Coronary artery (tissue), 2 donors: ENCODE data around the gene RASGRP4.
"Not testable (repeated sequence)": the region's sequence is repeated elsewhere in the genome, so short reads cannot be mapped to it uniquely, and the experiment has no call there.

Experiments
- DNase-seq: peaks from one replicate; pipeline ENCODE4 v3.0.0-alpha.2; 2017; ENCODE audit warnings: low spot score
- H3K27ac ChIP-seq, 2 donors: fragments of 200-600 bp; sonication (generic); one replicate each; pipeline ENCODE4 v1.5.1; 2016 to 2019
- H3K4me3 ChIP-seq: fragments of 200-600 bp; sonication (generic); 2 replicates; pipeline ENCODE4 v1.5.1; 2016; ENCODE audit warnings: mild to moderate bottlenecking, moderate library complexity
- TF ChIP-seq, protein P1 (sequence below): fragments of 200-600 bp; sonication (generic); IDR thresholded peaks from one replicate; pipeline ENCODE4 v1.5.1; 2019; ENCODE audit warnings: antibody characterized with exemption

RASGRP4 gene

DNA sequence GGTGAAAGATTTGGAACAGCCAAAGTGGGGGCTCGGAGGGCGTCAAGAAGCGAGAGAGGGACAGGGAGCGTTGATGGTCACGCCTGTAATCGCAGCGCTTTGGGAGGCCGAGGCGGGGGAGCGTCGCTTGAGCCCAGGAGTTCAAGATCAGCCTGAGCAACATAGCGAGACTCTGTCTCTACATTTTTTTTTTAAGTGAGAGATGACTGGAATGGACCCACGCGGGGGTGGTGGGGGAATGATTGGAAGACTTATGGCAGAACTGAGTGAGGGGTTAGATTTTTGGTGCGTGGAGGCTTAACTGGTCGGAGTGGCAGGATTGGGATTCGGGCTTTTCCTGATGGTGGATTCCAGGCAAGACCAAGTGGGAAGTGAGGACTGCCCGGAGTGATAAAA is 50.9 kb downstream of the RASGRP4 start:
- TF ChIP-seq, protein P1, sequence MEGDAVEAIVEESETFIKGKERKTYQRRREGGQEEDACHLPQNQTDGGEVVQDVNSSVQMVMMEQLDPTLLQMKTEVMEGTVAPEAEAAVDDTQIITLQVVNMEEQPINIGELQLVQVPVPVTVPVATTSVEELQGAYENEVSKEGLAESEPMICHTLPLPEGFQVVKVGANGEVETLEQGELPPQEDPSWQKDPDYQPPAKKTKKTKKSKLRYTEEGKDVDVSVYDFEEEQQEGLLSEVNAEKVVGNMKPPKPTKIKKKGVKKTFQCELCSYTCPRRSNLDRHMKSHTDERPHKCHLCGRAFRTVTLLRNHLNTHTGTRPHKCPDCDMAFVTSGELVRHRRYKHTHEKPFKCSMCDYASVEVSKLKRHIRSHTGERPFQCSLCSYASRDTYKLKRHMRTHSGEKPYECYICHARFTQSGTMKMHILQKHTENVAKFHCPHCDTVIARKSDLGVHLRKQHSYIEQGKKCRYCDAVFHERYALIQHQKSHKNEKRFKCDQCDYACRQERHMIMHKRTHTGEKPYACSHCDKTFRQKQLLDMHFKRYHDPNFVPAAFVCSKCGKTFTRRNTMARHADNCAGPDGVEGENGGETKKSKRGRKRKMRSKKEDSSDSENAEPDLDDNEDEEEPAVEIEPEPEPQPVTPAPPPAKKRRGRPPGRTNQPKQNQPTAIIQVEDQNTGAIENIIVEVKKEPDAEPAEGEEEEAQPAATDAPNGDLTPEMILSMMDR = no peak
- H3K4me3 ChIP-seq = peak overlapping the region; percentile 82
- peak overlapping the region; percentile 81 to 88 for H3K27ac ChIP-seq
- no peak for DNase-seq

DNA sequence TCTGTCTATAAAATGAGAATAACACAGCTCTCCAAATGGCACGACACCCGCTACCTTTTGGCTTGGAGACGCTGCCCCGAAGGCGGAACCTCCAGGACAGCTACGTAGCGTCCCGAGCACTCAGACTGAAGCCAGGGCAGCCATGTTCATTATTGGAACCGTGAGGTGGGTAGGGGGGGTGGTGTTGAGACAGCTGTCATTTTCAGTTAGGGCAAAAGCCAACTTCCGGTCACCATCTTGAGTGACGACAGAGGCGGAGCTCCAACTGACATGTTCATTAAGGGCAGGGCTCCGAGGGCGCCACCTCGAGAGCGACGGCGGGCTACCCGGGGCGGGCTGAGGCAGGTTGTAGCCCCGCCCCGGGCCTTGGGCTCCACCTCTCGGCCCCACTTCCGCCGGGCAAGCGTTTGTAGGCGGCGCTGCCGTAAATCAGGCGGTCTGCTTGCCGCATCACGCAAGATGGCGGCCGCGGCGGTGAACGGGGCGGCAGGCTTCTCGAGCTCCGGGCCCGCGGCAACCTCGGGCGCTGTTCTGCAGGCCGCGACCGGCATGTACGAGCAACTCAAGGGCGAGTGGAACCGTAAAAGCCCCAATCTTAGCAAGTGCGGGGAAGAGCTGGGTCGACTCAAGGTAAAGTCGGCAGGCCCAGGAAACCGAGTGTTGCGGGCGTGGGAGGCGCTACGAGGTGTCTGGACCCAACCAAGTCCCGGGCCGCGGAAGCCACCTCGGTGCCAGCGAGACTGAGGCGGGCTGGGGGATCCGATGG is 51.5 kb downstream of the RASGRP4 start, which contains the start of gene PSMD8:
PSMD8 (plus strand) TSS at position 240 of the 766 bp plus-strand sequence; CDS start at position 271, 31 bp downstream.
- Histone ChIP-seq H3K4me3 (peak within 1 kb of the TSS; percentile 82), H3K27ac (peak within 1 kb of the TSS; percentile 81 to 88)
- TF ChIP-seq, protein P1 = no peak
- DNase-seq = peak; percentile 99

- TF ChIP-seq, protein P1 = no peak
- peak overlapping the region; percentile 82 for H3K4me3 ChIP-seq
- H3K27ac ChIP-seq = peak overlapping the region; percentile 81 to 88
- no peak for DNase-seq
Observed at GRCh38 chr19:38373907-38374331, 52.1 kb downstream of the RASGRP4 start.

- Histone ChIP-seq H3K4me3 (no peak overlapping the region), H3K27ac (no peak overlapping the region)
- TF ChIP-seq, protein P1 = no peak
- DNase-seq = no peak
Observed at GRCh38 chr19:38371081-38371480, 54.9 kb downstream of the RASGRP4 start.

GRCh38 chr19:38370299-38370698 is 55.7 kb downstream of the RASGRP4 start:
- Histone ChIP-seq H3K4me3 (no peak overlapping the region), H3K27ac (no peak overlapping the region)
- TF ChIP-seq, protein P1 = no peak
- no peak for DNase-seq

- DNase-seq = no peak
- H3K4me3 ChIP-seq = no peak overlapping the region
- TF ChIP-seq, protein P1 = no peak
- H3K27ac ChIP-seq = no peak overlapping the region
Observed at GRCh38 chr19:38369584-38369983, 56.4 kb downstream of the RASGRP4 start.

- Histone ChIP-seq H3K4me3 (no peak overlapping the region), H3K27ac (no peak overlapping the region)
- TF ChIP-seq, protein P1 = no peak
- DNase-seq = no peak
Observed at GRCh38 chr19:38367041-38367440, 59.0 kb downstream of the RASGRP4 start.

DNA sequence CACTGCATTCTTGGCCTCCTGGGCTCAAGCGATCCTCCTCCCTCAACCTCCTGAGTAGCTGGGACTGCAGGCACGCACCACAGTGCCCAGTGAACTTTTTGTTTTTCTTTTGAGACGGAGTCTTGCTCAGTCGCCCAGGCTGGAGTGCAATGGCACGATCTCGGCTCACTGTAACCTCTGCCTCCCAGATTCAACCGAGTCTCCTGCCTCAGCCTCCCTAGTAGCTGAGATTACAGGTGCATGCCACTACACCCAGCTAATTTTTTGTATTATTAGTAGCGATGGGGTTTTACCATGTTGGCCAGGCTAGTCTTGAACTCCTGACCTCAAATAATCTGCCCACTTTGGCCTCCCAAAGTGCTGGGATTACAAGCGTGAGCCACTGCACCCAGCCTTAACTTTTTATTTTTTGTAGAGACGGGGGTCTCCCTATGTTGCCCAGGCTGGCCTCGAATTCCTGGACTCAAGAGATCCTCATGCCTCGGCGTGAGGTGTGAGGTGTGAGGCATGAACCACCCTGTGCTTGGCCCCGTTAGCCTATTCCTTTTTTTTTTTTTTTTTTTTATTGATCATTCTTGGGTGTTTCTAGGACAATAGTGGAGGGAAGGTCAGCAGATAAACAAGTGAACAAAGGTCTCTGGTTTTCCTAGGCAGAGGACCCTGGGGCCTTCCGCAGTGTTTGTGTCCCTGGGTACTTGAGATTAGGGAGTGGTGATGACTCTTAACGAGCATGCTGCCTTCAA is 62.9 kb downstream of the RASGRP4 start:
- H3K4me3 ChIP-seq, H3K27ac ChIP-seq: not testable (repeated sequence)

More for the DNA sequence above, 62.9 kb downstream of the RASGRP4 start:
- DNase-seq = not testable (repeated sequence)
